HG03354 (cell line): ENCODE measurements around the gene DYNC1LI2.

ENCODE experiments used
- ATAC-seq: cut with Tn5 transposase; IDR thresholded peaks from one replicate; pipeline ENCODE4 v1.9.1; 2021; ENCODE audit warnings: mild to moderate bottlenecking; ENCODE audit not compliant: unreplicated experiment, poor library complexity, severe bottlenecking

The DYNC1LI2 gene

GRCh38 chr16:66673691-66674090, 77.7 kb downstream of the DYNC1LI2 start:
- ATAC-seq: no peak
